ENCODE data around the gene ZNF212. TPM values are rescaled to one million over a fixed set of nuclear protein-coding genes. Genes with fewer than 3 reads are reported as not detected.
"Not testable (repeated sequence)": the region's sequence is repeated elsewhere in the genome, so short reads cannot be mapped to it uniquely, and the experiment has no call there.

Gene ZNF212
- total RNA-seq, 1 donor from 2014 or later = 2.8 TPM

DNA sequence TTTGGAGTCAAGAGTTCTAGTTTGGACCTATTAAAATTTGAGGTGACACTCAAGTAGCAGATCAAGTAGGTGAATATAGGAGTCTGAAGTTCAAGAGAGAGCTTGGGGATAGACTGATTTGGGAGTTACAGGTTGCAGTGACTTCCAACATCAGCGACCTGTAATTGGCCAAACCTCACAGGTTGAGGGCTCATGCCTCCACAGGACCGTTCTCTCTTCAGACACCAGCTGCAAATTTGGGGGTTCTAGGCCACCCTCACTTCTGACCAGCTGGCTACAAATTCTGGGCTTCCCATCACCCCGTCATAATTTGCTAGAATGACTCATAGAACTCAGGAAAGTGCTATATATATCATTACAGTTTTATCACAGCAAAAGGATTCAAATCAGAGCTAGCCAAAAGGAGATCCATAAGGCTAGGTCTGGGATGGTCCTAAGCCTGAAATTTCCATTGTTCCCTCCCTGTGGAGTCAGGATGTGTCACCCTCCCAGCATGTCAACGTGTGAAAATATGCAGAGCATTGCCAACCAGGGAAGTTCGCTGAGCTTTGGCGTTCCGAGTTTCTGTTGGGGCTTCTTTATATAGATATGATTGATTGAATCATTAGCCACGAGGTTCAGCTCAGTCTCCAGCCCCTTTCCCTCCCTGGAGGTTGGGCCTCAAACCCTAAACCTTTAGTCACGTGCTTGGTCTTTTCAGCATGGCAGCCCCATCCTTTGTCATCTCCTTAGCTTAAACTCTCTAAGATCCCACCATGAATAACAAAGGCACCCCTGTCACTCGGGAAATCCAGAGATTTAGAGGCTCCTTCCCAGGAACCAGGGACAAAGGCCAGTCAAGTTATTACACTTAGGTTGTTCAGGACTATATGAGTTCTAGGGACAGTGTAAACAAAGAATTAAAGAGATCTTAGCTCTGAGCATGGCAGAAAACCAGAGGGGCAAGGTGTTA, 20.7 kb upstream of the ZNF212 start:
- peak in 1 of 2 donors; percentile 18 for DNase-seq (ENCODE audit: low read depth in 2 of 2)

DNA sequence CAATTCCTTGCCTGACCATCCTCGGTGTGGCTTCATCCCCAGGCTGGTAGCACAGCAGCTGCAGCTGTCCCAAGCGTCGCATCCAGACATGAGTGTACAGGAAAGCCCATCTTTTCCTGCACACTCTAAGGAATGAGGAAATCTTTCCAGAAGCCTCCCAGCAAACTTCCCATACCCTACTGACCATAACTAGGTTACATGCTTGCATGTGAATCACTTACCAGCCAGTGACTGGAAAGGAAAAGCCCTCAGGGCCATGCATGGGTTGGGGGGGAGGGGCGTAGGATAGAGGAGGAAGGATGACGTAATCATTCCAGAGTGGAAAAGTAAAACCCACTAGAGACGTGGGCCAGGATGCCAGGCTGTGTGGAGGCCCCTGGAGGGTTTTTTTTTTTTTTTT, 18.9 kb upstream of the ZNF212 start:
- peak in 1 of 2 donors; percentile 13 for DNase-seq (ENCODE audit: low read depth in 2 of 2)

DNA sequence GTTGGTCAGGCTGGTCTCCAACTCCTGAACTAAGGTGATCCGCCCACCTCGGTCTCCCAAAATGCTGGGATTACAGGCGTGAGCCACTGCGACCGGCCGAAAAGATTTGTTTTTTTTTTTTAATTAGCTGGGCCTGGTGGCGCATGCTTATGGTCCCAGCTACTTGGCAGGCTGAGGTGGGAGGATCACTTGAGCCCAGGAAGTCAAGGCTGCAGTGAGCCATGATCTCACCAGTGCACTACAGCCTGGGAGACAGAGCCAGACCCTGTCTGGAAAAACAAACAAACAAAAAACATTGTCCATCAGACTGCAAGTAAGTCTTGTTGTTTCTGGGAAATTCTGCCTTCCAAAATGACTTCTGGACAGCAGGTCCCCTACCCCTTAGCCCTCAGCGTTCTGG, 16.3 kb upstream of the ZNF212 start:
- no peak for DNase-seq (ENCODE audit: low read depth in 2 of 2)

DNA sequence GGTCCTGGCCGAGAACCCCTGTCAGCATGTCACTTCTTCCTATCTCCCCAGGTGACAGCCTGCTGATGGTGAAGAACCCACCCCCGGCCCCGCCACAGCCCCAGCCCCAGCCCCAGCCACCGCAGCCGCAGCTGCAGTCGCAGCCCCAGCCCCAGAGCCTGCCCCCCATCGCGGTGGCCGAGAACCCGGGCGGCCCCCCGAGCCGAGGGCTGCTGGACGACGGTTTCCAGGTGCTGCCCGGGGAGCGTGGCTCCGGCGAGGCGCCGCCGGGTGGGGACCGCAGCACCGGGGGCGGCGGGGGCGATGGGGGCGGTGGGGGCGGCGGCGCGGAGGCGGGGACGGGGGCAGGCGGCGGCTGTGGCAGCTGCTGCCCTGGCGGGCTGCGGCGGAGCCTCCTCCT, 15.7 kb upstream of the ZNF212 start:
- no peak for DNase-seq (ENCODE audit: low read depth in 2 of 2)

DNA sequence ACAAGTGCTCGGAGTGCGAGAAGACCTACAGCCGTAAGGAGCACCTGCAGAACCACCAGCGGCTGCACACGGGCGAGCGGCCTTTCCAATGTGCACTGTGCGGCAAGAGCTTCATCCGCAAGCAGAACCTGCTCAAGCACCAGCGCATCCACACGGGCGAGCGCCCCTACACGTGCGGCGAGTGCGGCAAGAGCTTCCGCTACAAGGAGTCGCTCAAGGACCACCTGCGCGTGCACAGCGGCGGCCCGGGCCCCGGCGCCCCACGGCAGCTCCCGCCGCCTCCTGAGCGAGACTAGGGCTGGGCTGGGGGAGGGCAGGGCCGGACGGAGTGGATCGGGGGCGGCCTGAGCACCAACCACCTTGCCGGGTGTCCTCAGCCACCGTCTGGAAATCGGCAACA, 15.1 kb upstream of the ZNF212 start:
- DNase-seq (ENCODE audit: low read depth in 2 of 2) = no peak

DNA sequence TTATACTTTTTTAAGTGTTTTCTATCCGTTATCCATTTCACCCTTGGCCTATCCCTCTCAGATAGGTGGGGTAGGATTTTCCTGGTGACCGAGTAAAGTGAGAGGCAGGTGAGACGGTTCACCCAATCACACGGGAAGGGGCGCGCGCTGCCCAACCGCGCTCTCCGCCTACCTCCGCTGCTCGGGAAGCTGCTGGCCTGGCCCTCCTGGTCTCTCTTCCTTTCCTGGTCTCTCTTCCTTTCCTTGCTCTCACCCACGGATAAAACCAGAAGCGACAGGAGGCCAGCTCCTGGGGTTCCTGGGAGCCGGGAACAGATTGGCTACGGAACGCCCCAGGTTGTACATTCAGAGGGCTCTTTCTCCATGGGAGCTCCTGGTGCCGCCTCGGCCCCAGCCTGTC, 14.3 kb upstream of the ZNF212 start:
- DNase-seq (ENCODE audit: low read depth in 2 of 2) = no peak

DNA sequence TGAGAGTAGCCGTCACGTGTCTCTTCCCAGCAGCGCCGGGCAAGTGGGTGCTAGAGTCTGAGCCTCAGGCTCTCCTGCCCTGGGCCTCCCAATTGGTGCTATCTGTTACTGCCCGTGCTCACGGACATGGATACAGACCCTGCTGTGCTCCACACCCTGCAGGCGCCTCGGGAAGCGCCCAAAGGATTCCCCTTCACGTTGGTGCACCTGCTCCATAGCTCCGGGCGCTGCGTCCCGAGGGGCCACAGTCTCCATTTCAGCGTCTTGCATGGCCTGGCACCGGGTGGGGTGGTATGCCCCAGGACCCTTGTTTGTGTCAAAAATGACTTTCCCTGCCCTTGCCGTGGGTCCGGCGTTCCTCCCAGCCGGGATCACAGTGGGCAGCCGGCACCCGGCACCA, 13.8 kb upstream of the ZNF212 start:
- no peak for DNase-seq (ENCODE audit: low read depth in 2 of 2)

DNA sequence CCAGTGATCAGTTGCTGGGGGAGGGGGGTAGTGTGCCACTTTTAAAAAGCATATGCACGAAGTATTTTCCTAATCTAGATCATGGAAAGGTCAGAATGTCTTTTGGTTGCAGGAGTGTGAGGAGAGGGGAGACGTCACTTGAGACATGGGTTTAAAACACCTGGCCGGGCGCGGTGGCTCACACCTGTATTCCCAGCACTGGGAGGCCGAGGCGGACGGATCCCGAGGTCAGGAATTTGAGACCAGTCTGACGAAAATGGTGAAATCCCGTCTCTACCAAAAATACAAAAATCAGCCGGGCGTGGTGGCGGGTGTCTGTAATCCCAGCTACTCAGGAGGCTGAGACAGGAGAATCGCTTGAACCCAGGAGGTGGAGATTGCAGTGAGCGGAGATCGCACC, 13.1 kb upstream of the ZNF212 start:
- DNase-seq (ENCODE audit: low read depth in 2 of 2) = not testable (repeated sequence)

DNA sequence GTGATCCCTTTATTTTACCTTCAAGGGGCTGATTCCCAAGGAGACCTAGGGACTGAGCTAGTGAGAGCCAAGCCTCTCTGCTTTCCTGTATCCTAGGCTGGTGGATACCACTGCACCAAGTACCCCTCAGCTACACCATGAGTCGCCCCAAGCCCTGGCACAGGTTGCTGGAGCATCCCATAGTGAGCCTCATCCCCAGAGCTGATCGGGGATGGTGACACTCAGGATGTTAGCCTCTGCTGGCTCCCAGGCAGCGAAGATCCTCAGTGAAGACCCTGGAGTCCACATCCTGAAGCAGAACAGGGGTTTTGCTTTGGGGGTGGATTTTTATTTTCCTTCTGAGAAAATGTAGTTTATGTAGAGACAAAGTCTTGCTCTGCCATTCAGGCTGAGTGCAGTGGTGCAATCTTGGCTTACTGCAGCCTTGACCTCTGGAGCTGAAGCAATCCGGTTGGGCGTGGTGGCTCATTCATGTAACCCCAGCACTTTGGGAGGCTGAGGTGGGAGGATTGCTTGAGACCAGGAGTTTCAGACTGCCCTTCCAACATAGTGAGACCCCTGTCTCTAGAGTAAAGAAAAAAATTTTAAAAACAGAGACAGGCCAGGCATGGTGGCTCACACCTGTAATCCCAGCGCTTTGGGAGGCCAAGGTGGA, 12.5 kb upstream of the ZNF212 start:
- no peak for DNase-seq (ENCODE audit: low read depth in 2 of 2)

DNA sequence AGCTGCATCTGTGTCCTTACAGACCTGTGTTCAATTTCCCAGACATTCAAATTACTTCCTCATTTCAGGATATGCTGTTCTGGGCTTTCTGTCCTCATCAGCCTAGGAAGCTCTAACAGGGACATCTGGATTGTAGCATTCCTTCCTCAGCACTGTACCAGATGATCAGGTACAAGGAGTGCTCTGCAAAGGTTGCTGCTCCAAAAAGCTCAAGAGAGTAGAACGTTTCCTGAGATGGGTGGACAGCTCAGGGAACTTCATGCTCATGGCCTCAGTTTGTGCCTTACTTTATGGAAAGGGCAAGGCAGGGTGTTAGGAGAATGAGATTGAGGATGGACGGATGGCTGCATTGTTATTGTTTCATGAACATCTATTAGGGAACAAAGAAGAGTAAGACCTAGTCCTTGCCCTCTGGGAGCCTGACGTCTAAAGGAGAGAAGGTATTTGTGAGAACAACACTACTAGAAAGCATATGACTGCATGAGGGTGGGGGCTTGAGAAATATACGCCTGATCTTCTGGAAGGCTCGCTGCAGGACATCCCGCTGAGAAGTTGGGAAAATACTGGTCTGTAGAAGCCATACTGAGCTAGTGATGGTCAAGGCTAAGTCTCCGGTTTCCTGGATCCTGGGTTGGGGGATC, 10.5 kb upstream of the ZNF212 start:
- no peak for DNase-seq (ENCODE audit: low read depth in 2 of 2)

DNA sequence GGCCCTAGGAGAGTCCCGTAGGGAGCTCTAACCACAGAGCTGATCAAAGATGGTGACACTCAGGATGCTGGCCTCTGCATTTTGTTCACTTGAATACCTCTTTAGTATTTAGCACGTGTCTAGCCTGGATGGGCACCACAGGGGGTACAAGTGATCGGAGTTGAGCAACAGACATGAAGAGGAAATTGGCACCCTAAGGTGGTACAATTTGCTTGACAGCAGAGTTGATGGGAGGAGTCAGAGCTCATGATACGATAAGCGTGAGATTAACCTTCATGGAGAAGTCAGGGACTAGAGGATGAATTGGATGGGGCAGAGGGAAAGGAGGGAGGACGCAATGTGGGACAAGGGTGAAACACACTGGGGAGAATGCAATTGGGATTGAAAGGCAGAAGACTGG, 9.9 kb upstream of the ZNF212 start:
- DNase-seq (ENCODE audit: low read depth in 2 of 2) = no peak

DNA sequence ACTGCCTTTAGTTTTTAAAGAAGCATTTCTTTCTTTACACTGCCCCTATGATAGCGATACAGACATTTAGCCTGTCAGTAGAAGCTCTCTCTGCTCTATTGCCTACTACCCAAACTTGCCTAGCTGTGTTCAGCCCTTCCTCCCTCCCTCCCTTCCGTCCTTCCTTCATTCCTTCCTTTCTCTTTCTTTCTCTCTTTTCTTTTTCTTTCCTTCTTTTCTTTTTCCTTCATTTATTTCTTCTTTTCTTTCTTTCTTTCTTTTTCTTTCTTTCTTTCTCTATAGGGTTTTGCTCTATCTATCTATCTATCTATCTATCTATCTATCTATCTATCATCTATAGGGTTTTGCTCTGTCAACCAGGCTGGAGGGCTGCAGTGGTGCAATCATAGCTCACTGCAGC, 7.1 kb upstream of the ZNF212 start:
- DNase-seq (ENCODE audit: low read depth in 2 of 2) = no peak

DNA sequence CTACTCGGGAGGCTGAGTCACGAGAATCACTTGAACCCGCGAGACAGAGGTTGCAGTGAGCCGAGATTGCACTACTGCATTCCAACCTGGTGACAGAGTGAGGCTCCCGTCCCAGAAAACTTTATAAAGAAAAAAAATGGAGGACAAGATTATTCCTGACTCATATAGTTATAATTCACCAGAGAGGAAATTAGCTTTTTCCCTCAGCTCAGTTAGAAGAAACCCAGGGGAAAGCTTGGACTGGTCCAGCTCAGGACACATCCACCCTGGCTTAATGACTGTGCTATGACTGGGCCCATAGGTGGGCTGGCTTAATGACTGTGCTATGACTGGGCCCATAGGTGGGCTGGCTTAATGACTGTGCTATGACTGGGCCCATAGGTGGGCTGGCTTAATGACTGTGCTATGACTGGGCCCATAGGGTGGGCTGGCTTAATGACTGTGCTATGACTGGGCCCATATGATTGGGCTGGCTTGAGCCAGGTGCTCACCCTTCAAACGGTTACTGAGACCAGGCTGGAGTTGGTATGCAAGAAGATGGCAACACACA, 5.7 kb upstream of the ZNF212 start:
- peak in 1 of 2 donors; percentile 38 for DNase-seq (ENCODE audit: low read depth in 2 of 2)

DNA sequence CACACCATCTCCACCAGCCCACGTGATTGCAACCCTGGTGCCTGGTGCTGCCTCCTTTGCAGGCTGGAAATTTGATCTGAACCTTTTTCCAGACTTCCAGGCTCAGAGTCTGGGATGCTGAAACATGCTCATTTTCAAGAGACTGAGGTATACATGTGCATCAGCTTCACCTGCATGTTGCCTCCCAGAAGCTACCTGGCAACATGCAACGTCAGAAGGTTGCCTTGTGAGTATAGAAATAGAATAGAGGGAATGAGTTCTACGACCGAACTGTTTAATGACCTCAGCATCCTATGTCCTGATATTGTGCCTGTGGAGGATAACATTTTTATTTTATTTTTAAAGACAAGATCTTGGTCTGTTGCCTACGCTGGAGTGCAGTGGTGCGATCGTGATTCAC, 1.9 kb upstream of the ZNF212 start:
- DNase-seq (ENCODE audit: low read depth in 2 of 2) = no peak

DNA sequence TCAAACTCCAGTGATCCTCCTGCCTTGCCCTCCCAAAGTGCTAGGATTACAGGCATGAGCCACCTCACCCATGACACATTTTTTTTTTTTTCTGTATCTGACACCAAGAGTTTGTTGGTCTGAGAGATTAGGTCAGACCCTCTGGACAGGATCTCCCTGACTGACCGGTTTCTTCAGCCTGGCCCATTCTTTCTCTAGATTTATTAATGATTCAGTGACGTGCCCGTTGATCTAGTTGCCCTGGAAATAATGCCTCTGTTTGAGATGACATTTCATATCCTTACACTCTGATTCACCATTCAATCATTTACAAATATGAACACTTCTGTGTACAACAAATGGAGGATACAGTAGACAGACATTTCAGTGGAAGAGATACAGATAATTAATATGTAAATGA, 1.4 kb upstream of the ZNF212 start:
- DNase-seq (ENCODE audit: low read depth in 2 of 2) = no peak

DNA sequence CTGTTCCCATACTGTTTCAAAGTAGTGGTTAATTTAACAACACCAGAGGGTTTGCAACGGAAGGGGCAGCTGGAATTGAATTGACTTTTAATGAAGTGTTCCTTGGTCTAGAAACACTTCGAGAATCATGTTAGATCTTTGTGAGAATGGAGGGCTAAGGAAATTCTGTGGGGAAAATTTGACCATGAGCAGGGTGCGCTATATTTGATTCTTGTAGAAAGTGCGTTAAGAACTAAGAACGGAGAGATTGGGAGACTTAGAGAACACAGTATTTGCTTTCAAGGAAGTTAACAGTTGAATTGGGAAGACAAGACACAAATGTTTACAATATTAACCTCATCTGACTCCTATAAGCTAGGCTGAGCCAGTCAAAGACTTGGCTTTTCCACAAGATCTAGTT, 1.2 kb downstream of the ZNF212 start:
- DNase-seq (ENCODE audit: low read depth in 2 of 2) = no peak

DNA sequence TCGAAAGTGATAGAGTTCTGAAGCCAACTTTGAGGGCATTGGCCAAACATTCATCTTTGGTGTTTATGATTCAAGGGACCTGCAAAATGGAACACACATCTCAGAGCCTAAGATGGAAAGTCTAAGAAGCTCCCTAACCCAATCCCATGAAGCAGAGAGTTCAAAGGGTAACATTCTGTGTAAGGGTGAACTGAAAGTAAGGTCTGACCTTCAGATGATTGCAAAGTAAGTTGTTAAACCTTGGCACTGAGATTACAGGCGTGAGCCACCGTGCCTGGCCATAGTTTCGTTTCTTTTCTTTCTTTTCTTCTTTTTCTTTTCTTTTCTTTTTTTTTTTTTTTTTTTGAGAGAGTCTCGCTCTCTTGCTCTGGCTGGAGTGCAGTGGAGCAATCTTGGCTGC, 2.2 kb downstream of the ZNF212 start:
- no peak for DNase-seq (ENCODE audit: low read depth in 2 of 2)

DNA sequence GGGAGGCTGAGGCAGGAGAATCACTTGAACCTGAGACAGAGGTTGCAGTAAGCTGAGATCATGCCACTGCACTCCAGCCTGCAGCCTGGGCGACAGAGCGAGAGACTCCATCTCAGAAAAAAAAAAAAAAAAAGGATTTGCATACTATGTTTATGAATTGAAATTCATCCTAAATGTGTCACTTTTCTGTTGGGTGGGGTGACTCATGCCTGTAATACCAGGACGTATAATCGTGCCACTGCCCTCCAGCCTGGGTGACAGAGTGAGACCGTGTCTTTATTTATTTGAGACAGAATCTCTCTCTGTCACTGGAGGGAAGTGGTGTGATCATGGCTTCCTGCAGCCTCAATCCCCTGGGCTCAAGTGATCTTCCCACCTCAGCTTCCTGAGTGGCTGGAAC, 5.8 kb downstream of the ZNF212 start:
- DNase-seq (ENCODE audit: low read depth in 2 of 2) = peak in 1 of 2 donors; percentile 20

DNA sequence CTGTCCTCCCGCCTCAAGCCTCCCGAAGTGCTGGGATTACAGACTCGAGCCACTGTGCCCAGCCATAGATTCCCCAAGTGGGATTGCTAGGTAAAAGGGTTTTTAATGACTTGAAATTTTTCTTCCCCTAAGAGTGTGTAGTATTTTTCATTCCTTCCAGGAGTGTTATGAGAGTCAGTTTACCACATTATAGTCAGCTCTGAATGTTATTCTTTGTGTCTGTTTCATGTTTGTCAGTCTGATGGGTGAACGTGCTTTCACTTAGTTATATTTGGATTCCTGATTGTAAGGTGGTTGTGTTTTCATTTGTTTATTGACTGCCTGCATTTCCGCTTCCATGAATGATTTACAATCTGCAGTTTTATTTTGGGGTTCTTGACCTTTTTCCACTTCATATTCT, 6.3 kb downstream of the ZNF212 start:
- no peak for DNase-seq (ENCODE audit: low read depth in 2 of 2)

DNA sequence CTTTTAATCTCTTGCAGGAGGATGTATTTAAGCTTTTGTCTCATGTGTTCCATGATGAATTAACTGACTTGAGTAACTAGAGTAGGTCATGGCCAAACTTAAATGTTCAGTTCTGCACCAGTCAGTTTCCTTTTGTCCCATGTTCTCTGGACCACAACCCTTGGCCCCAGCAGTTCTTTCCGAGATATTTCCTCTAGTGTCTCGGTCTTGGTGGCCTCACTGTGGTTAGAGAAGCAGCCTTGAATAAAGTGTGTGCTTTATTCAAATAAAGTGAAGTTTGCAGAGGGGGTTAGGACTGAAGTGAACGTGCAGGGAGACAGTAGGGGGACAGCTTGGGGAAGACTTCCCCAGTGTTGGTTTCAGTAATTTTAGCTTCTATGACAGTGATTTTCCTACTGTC, 9.3 kb downstream of the ZNF212 start:
- no peak for DNase-seq (ENCODE audit: low read depth in 2 of 2)

DNA sequence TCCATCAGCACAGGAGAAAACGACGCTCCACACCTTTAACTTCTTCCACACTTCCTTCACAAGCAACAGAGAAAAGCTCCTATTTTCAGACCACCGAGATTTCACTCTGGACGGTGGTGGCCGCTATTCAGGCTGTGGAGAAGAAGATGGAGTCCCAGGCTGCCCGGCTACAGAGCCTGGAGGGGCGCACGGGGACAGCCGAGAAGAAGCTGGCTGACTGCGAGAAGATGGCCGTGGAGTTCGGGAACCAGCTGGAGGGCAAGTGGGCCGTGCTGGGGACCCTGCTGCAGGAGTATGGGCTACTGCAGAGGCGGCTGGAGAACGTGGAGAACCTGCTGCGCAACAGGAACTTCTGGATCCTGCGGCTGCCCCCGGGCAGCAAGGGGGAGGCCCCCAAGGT, 10.7 kb downstream of the ZNF212 start:
- not testable (repeated sequence) for DNase-seq (ENCODE audit: low read depth in 2 of 2)

DNA sequence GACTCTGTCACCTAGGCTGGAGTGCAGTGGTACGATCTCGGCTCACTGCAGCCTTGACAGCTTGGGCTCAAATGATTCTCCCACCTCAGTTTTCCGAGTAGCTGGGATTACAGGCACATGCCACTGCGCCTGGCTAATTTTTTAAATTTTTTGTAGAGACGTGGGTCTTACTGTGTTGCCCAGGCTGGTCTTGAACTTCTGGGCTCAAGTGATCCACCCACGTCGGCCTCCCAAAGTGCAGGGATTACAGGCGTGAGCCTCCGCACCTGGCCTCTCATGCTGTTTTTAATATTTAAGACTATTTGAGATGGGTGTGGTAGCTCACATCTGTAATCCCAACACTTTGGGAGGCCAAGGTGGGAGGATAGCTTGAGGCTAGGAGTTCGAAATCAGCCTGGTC, 12.1 kb downstream of the ZNF212 start:
- not testable (repeated sequence) for DNase-seq (ENCODE audit: low read depth in 2 of 2)

Data from dermis microvascular lymphatic vessel endothelial cell (primary cell).